ENCODE data around the gene CD82. TPM values are rescaled to one million over a fixed set of nuclear protein-coding genes. Genes with fewer than 3 reads are reported as not detected.
"Not testable (repeated sequence)": the region's sequence is repeated elsewhere in the genome, so short reads cannot be mapped to it uniquely, and the experiment has no call there.

The CD82 gene
- total RNA-seq, 1 donor from 2014 or later, result 475 TPM

DNA sequence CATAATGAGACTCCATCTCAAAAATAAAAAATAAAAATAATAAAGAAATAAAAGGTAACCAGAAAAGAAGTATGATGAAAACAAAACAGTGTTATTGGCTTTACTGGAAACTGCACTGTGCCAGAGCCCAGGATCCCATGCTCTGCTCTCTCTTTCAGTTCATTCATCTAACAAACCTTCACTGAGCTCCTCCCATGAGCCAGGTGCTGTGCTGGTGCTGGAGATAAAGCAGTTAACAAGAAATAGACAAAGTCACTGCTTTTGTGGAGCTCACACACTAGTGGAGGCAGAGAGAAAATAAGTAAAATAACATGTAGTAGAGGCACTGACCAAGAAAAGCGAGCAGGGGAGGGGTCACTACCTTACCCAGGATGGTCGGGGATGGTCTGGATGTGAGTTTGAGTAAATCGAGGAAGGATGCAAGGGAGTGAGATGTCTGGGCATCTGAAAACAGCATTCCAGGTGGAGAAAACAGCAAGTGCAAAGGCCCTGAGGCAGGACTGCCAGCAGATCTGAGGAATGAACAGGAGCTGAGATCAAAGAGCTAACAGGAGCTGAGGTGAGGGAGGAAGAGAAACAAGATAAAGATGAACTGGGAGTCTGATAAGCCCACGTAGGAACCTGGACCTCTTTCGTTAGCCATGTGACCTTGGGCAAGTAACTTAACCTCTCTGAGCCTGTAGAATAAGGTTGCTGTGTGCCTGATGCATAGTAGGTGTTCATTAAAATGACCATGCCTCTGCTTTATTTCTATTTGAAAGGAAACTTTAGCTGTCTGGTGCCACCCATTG is 31.3 kb upstream of the CD82 start:
- intact Hi-C loops (cut with micrococcal nuclease), result no loop called here

DNA sequence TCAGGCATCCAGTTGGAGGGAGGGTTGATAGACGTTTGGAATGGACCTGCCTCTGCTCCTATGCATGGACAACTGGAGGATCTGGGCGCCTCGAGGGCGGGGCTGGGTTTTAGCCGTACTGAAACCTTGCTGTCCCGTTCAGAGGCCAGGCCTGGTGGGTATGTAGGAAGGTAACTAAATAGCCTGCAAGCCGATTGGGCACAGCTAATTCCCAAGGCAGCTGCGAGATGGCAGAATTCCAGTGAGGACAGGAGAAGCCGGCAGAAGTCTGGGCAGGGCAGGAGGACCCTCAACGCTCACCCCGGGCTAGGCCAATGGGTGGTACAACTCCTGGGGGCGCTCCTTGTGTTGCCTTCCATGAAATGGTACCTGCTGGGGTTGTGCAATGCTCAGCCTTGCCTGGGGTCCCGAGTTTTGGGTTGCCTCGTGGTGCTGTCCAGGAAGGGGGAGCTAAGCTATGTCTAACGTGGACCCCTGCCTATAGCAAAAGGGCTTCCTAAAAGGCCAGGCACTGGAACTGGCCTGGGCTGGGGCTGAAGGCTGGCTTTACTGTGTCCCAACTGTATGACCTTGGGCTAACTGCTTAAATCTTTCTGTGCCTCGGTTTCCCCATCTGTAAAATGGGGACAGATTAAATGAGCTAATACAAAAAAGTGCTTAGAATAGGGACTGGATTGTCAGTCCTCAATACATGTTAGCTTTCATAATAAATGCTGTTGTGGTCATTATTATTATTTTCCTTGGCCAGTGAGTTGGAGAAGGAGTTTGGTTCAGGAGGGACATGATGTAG is 30.1 kb upstream of the CD82 start:
- intact Hi-C loops (cut with micrococcal nuclease), result no loop called here

DNA sequence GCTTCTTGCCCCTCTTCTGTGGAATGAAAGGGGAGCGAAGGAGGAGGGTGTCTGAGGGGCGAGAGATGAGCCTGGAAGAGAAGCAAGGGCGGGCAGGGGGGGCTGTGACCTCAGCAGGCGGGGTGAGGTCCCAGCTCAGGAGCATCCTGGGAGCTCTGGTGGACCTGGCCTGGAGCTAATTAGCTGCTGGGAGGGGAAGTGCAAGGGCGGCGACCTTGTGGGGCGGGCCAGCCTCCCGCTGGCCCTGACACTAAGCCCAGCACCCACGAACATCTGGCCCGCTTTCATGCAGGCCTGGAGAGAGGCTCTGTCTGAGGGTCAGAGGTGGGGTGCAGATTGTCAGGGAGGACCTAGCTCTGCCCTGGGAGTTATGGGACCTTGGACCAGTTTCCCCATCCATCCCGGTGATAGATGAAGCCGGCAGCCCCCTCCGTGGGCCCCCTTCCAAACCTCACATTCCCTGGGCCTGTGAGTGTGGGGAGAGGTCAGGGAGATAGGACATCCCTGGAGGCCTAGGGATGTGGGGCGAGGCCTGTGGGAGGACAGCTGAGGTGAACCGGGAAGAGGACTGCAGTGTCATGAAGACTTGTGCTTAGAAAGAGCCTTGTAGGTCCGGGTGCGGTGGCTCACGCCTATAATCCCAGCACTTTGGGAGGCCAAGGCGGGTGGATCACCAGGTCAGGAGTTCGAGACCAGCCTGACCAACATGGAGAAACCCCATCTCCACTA is 28.5 kb upstream of the CD82 start:
- intact Hi-C loops (cut with micrococcal nuclease), result no loop called here

DNA sequence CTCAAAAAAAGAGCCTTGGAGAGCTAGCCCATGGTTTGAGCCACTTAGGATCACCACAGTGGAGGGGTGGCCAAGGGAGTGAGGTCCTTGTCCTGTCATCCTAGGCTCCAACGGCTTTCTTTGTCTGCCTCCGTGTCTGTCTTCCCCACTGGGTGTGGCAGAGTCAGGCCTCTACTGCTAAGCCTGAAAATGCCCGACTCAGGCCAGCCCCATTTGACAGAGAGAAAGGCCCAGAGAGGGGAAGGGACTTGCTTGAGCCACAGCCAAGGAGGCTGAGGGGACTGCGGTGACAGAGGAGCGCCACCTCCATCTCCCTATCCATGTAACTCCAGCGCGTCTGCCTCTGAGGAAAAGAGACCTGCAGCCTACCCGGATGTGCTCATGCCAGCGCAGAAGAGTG is 27.8 kb upstream of the CD82 start:
- intact Hi-C loops (cut with micrococcal nuclease), result loop anchor here (1.0 kb wide), 5 partner anchors 14 to 443 kb away; no protein-coding TSS in a partner anchor

DNA sequence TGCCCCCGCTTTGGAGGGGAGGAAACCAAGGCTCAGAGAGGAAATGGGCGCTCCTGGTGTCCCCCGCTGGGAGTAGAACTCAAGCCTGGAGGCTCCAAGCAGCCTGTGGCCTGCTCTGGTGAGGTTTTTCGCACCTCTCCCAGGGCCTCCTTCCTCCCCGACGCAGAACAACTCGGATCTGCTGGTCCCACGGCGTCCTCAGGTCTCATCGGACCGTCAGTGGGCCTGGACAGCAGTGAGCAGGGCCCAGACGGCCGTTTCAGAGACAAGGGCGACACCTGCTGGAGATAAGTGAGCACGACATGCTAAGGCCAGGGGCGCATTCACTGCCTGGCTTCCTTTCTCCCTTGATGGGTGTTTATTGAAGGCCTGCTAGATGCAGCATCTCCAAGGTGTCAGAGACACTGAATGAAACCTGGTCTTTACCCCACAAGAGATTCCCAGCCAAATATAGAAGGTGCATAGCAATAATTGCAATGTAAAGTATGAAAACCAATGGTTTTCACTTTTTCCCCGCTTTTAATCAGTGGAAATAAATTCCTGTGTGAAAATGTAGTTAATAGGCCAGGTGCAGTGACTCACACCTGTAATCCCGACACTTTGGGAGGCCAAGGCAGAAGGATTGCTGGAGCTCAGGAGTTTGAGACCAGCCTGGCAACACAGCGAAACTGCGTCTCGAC is 26.9 kb upstream of the CD82 start:
- intact Hi-C loops (cut with micrococcal nuclease), result loop anchor here (1.0 kb wide), 5 partner anchors 15 to 444 kb away; no protein-coding TSS in a partner anchor

DNA sequence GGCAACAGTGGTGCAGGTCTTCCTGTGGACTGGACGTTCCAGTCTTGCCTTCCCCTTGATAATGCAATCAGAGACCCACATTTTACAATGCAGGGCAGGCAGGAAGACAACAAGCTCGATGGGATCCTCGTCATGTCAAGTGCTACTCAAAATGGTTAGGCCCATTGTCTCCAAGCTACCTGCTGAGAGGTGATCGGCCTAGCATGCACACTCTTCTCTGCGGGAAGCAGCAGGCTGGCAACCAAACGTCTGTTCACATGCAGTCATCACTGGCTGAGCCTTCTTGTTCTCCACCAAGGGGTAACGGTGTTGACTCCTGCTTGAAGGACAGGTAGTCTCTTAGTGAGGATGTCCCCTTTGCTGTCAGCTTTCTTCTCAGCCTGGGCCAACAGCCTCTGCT is 25.5 kb upstream of the CD82 start:
- intact Hi-C loops (cut with micrococcal nuclease), result no loop called here

DNA sequence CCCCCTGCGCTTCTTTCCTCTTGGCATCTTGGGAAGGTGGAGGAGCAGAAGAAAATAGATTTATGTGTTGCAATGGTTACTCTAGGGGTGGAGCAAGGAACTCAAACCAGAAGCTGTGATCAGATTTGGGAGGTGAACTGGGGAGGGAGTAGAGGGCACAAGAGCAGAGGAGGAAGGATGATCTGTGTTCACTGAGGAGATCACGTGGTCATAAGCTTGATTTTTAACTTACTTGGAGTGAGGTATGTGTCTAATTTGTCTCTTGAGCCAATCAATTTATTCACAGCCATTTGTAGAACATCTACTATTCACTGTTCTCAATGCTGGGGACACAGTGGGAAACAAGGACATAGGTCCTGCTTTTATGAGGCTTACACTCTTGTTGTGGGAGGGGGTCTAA is 24.8 kb upstream of the CD82 start:
- intact Hi-C loops (cut with micrococcal nuclease), result no loop called here

DNA sequence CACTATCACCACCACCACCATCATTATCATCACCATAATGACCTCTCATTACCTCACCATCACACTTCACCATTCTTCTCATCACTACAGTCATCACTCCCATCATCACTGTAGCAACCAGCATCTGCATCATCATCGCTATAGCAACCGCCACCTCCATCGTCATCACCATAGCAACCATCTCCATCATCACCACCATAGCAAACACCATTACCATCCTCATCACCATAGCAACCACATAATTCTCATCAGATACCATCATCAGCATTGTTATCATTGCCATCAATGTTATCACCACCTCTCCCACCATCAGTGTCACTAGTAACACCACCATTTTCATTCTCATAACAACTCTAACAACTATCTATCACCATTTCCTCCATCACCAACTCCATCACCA is 23.1 kb upstream of the CD82 start:
- intact Hi-C loops (cut with micrococcal nuclease), result no loop called here

DNA sequence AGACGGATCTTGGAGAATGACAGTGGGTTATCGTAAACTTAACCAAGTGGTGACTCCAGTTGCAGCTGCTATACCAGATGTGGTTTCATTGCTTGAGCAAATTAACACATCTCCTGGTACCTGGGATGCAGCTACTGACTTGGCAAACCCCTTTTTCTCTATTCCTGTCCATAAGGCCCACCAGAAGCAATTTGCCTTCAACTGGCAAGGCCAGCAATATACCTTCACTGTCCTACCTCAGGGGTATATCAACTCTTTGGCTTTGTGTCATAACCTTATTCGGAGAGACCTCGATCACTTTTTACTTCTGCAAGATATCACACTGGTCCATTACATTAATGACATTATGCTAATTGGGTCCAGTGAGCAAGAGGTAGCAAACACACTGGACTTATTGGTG is 18.5 kb upstream of the CD82 start:
- intact Hi-C loops (cut with micrococcal nuclease), result not testable (repeated sequence)

DNA sequence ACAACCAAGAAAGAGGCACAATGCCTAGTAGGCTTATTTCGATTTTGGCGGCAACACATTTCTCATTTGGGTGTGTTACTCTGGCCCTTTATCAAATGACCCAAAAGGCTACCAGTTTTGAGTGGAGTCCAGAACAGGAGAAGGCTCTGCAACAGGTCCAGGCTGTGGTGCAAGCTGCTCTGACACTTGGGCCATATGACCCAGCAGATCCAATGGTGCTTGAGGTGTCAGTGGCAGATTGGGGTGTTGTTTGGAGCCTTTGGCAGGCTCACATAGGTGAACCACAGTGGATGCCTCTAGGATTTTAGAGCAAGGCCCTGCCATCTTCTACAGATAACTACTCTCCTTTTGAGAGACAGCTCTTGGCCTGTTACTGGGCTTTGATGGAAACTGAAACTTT is 17.9 kb upstream of the CD82 start:
- intact Hi-C loops (cut with micrococcal nuclease), result not testable (repeated sequence)

DNA sequence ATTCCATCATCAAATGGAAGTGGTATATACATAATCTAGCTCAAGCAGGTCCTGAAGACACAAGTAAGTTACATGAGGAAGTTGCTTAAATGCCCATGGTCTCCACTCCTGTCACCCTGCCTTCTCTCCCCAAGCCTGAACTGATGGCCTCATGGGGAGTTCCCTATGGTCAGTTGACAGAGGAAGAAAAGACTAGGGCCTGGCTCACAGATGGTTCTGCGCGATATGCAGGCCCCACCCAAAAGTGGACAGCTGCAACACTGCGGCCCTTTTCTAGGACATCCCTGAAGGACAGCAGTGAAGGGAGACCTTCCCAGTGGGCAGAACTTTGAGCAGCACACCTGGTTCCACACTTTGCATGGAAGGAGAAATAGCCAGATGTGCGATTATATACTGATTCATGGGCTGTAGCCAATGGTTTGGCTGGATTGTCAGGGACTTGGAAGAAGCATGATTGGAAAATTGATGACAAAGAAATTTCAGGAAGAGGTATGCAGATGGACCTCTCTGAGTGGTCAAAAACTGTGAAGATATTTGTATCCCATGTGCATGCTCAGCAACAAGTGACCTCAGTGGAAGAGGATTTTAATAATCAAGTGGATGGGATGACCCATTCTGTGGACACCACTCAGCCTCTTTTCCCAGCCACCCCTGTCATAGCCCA is 17.3 kb upstream of the CD82 start:
- intact Hi-C loops (cut with micrococcal nuclease), result no loop called here

DNA sequence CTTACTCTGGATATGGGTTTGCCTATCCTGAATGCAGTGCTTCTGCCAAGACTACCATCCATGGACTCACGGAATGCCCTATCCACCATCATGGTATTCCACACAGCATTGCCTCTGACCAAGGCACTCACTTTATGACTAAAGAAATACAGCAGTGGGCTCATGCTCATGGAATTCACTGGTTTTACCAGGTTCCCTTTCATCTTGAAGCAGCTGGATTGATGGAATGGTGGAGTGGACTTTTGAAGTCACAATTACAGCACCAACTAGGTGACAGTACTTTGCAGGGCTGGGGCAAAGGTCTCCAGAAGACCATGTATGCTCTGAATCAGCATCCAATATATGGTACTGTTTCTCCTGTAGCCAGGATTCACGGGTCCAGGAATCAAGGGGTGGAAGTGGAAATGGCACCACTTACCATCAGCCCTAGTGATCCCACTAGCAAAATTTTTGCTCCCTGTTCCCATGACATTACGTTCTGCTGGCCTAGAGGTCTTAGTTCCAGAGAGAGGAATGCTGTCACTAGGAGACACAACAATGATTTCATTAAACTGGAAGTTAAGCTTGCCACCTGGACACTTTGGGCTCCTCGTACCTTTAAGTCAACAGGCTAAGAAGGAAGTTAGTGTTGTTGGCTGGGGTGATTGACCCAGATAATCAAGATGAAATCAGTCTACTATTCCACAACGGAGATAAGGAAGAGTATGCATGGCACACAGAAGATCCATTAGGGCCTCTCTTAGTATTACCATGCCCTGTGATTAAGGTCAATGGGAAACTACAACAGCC is 16.3 kb upstream of the CD82 start:
- intact Hi-C loops (cut with micrococcal nuclease), result not testable (repeated sequence)

DNA sequence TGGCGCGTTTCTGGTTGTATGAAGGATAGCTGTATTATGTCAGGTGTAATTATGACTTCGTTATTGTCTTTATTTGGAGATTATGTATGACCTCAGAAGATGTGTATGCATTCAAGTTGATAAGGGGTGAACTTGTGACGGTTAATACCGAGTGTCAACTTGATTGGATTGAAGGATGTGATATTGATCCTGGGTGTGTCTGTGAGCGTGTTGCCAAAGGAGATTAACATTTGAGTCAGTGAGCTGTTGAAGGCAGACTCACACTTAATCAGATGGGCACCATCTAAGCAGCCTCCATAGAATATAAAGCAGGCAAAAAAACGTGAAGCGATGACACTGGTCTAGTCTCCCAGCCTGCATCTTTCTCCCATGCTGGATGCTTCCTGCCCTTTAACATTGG is 15.3 kb upstream of the CD82 start:
- intact Hi-C loops (cut with micrococcal nuclease), result no loop called here

DNA sequence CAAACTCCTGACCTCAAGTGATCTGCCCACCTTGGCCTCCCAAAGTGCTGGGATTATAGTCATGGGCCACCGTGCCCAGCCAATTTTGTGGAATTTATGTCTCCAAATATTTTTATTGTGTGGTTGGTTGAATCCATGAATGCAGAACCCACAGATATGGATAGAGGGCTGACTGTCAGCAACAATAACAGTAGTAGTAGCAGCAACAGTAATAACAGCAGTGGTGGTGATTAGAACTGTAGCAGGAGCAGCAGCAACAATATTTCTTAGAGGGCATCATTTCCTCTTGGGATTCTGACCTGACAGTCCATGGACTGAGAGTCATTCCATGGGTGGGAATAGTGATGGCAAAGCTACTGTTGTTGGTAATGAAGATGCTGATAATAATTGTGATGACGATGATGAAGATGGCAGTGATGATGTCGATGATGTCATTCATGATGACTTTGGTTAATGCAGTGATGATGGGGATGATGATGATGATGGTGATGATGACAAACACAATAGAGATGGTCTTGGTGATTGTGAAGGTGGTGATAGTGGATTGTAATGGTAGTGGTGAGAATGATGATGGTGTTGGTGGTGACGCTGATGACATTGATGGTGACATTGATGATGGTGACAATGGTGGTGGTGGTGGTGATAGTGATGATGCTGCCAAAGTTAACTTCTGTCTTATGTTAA is 13.9 kb upstream of the CD82 start:
- intact Hi-C loops (cut with micrococcal nuclease), result no loop called here

DNA sequence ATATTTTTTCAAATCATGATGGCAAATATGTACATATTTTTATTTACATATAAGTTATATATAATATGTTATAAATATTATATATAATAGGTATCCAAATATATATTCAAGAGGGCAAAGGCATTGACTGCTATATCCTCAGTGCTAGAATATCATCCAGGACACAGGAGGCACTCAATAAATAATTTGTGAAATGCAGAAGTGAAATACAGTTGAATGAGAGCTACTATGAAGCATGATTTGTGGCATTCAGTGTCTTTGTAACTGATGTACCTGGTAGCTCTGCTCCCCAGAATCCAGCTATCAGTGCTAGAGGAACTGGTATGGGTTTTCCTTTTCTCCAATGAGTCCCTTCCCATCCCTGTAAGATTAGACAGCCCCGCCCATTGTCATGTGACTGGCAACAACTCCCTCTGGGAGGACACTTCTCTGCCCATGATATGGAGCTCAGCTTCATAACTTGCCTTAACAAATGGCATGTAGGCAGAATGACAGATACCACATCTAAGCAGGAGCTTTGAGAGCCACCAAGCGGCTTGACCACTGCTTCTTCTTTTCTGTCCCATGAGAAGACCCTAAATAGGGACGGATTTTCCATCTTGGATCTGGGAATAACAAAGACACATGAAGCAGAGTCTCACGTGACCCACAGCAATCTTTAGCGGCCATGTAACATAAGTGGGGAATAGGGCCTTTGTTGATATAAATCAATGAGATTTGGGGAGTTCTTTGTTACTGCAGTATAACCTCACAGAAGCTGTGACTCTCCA is 10.2 kb upstream of the CD82 start:
- intact Hi-C loops (cut with micrococcal nuclease), result no loop called here

DNA sequence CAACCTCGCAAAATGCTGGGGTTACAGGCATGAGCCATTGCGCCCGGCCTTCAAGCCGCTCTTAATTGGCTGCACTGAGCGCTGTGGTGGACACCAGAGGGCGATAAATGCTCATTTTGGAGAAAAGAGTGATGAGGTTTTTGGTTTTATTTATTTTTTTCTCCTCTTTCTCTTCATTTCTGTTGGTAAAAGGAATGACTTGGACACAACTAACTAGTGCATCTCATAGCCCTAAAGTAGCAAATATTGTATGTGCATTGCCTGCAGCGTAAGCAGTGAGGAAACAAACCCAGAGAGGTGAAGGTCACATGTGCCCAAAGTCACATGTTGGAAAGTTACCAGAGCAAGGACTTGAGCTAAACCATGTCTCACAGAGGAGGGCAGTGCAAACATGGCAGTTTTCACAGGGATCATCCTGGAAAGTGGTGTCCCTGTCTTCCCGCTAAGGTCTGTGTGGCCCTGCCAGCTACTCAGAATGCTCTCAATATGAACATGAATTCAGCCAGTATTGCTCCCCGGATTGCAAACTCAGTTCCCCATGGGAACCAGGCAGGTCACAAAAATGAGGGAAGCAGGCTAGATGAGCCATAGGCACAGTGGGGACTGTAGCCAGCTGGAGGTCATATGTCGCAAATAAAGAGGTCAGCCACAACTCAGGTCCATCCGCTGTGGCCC is 8.6 kb upstream of the CD82 start:
- intact Hi-C loops (cut with micrococcal nuclease), result loop anchor here (1.0 to 2.0 kb wide), 9 partner anchors 8 to 354 kb away; partner anchors contain the start of gene CD82

DNA sequence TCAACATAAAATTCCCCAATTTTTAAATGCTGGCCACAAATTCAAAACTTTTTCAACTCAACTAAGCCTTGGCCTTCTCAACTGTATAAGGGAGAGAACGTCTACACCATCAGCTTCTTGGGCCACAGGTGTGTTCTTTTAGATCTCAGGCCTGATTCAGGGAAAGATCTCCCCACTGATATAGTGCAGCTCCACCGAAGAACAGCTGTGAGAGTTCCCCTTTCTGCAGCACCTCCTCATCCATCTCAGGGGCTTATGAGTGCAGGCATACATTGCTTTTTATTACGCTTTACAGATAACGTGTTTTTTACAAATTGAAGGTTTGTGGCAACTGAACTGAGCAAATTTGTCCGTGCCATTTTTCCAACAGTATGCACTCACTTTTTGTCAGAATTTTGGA is 8.0 kb upstream of the CD82 start:
- intact Hi-C loops (cut with micrococcal nuclease), result loop anchor here (1.0 to 2.0 kb wide), 4 partner anchors 8 to 171 kb away; partner anchors contain the start of gene CD82
